Body of pancreas (tissue), 4 donors: Measurements from ENCODE around the gene MPP4. TPM values are rescaled to one million over a fixed set of nuclear protein-coding genes. Genes with fewer than 3 reads are reported as not detected.

Experiments used
- ATAC-seq: fragments of 150-250 bp; one replicate; pipeline ENCODE4 v1.9.1; 2016
- DNase-seq, 4 donors: peaks; one replicate each; pipeline ENCODE4 v3.0.0-alpha.2; 2019
- H3K27ac ChIP-seq, 4 donors: fragments of 200-600 bp; sonication (generic); 1 replicate in 3 of 4; 2 replicates in 1 of 4; pipeline versions ENCODE4 v1.5.1 to v1.6.1; 2016 to 2019; ENCODE audit warnings: mild to moderate bottlenecking in 1 of 4, mixed read lengths in 1 of 4, moderate library complexity in 1 of 4
- H3K27me3 ChIP-seq, 2 donors: fragments of 200-600 bp; sonication (generic); one replicate each; pipeline ENCODE4 v1.6.0; 2016; ENCODE audit warnings: mild to moderate bottlenecking in 1 of 2
- H3K36me3 ChIP-seq, 2 donors: fragments of 200-600 bp; sonication (generic); replicated peaks in 1 of 2; 2 replicates each; pipeline ENCODE4 v1.5.1; 2016; ENCODE audit warnings: low read depth in 2 of 2; ENCODE audit not compliant: insufficient read depth in 1 of 2
- H3K4me1 ChIP-seq: fragments of 200-600 bp; sonication (generic); one replicate; pipeline ENCODE4 v1.6.0; 2016
- H3K4me3 ChIP-seq, 2 donors: fragments of 200-600 bp; sonication (generic); 1 replicate in 1 of 2; 2 replicates in 1 of 2; pipeline ENCODE4 v1.5.1; 2016 to 2019
- H3K9me3 ChIP-seq, 3 donors: fragments of 200-600 bp; sonication (generic); 1 replicate in 2 of 3; 2 replicates in 1 of 3; pipeline ENCODE4 v1.5.1; 2016
- POLR2A ChIP-seq, 3 donors: fragments of 450-650 bp; IDR thresholded peaks; one replicate each; pipeline ENCODE4 v1.6.1; 2016; ENCODE audit warnings: antibody characterized with exemption in 3 of 3, mild to moderate bottlenecking in 2 of 3
- WGBS, 2 donors: methylation state at CpG; one replicate each; pipeline ENCODE4 v1.1.5; 2017; 5-methylcytosine and 5-hydroxymethylcytosine counted together
- intact Hi-C: fragments of 100-400 bp; cut with DNase I; formaldehyde crosslinking; loops from one replicate; pipeline ENCODE4 v1.15.1; 2023
- total RNA-seq, 2 donors: library from RNA; depleted of rRNA; stranded (reverse); fragments of >200 nt; gene quantifications; one replicate each; pipeline ENCODE4 v1.1.0, GENCODE V29; 2016
- TF ChIP-seq, protein P1 (sequence below), 7 experiments: fragments of 450-650 bp in 4 of 7; fragments of 200-600 bp in 3 of 7; sonication (generic) in 3 of 7; IDR thresholded peaks; one replicate each; pipeline ENCODE4 v1.5.1; 2016 to 2019; ENCODE audit warnings: antibody characterized with exemption in 7 of 7

Gene MPP4
- total RNA-seq, 2 donors from 2014 or later: not detected

- no peaks in the 10 kb centered on the region for H3K27me3 ChIP-seq
- no peaks in the 10 kb centered on the region for H3K4me1 ChIP-seq
- intact Hi-C loops: no loop called here
- H3K4me3 ChIP-seq: no peak overlapping the region
- ATAC-seq (no peak), DNase-seq (no peak)
- H3K36me3 ChIP-seq: peaks cover 5 to 17% of the 10 kb centered on the region in 2 donors
- WGBS, 2 donors: 80 to 88% methylated on average over 3 of the region's 3 CpGs
- H3K9me3 ChIP-seq: no peaks in the 10 kb centered on the region
- TF ChIP-seq POLR2A (IDR thresholded peaks at IDR 0.05): no peak
- TF ChIP-seq, protein P1, sequence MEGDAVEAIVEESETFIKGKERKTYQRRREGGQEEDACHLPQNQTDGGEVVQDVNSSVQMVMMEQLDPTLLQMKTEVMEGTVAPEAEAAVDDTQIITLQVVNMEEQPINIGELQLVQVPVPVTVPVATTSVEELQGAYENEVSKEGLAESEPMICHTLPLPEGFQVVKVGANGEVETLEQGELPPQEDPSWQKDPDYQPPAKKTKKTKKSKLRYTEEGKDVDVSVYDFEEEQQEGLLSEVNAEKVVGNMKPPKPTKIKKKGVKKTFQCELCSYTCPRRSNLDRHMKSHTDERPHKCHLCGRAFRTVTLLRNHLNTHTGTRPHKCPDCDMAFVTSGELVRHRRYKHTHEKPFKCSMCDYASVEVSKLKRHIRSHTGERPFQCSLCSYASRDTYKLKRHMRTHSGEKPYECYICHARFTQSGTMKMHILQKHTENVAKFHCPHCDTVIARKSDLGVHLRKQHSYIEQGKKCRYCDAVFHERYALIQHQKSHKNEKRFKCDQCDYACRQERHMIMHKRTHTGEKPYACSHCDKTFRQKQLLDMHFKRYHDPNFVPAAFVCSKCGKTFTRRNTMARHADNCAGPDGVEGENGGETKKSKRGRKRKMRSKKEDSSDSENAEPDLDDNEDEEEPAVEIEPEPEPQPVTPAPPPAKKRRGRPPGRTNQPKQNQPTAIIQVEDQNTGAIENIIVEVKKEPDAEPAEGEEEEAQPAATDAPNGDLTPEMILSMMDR (IDR thresholded peaks at IDR 0.05): no peak
- no peak overlapping the region for H3K27ac ChIP-seq
Measured at GRCh38 chr2:201707753-201708152, 9.3 kb upstream of the MPP4 start.

DNA sequence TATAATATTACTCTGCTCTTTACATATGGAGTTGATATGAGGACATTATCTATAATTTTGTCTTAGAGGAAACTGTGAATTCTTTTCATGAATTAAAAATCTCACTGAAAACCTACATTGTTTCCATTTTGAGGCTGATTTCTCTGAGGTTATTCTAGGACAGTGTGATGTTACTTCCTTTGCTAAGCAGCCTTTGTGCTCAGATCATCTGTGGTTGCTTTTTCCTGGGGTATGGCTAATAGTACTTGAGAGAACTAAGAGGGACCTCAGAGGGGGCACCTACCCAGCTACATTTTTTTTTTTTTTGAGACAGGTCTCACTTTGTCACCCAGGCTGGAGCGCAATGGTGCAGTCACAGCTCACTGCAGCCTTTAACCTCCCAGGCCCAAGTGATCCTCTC, 8.7 kb upstream of the MPP4 start:
- peaks cover 5 to 17% of the 10 kb centered on the region in 2 donors for H3K36me3 ChIP-seq
- H3K27me3 ChIP-seq: no peaks in the 10 kb centered on the region
- intact Hi-C loops: no loop called here
- H3K27ac ChIP-seq: no peak overlapping the region
- TF ChIP-seq, protein P1 (IDR thresholded peaks at IDR 0.05): no peak
- TF ChIP-seq POLR2A (IDR thresholded peaks at IDR 0.05): no peak
- no peak overlapping the region for H3K4me3 ChIP-seq
- no peak for ATAC-seq
- no peaks in the 10 kb centered on the region for H3K4me1 ChIP-seq
- WGBS, 2 donors: 85 to 94% methylated on average over 1 of the region's 1 CpG
- no peak for DNase-seq
- H3K9me3 ChIP-seq: no peaks in the 10 kb centered on the region

- peaks cover under 1 to 15% of the 10 kb centered on the region in 2 donors for H3K36me3 ChIP-seq
- H3K4me1 ChIP-seq: peaks cover under 1% of the 10 kb centered on the region
- DNase-seq (no peak), ATAC-seq (no peak)
- H3K4me3 ChIP-seq: no peak overlapping the region
- no peaks in the 10 kb centered on the region for H3K9me3 ChIP-seq
- no peak for TF ChIP-seq POLR2A (IDR thresholded peaks at IDR 0.05)
- TF ChIP-seq, protein P1 (IDR thresholded peaks at IDR 0.05): no peak
- H3K27me3 ChIP-seq: no peaks in the 10 kb centered on the region
- intact Hi-C loops: no loop called here
- no peak overlapping the region for H3K27ac ChIP-seq
- 86 to 91% methylated on average over 5 of the region's 5 CpGs for WGBS, 2 donors
Measured at GRCh38 chr2:201704536-201704935, 6.1 kb upstream of the MPP4 start.

GRCh38 chr2:201701646-201702045, 3.2 kb upstream of the MPP4 start:
- ATAC-seq (no peak), DNase-seq (no peak)
- 89 to 91% methylated on average over 1 of the region's 1 CpG for WGBS, 2 donors
- Histone ChIP-seq H3K4me3 (no peak overlapping the region), H3K27ac (no peak overlapping the region), H3K9me3 (no peaks in the 10 kb centered on the region), H3K27me3 (no peaks in the 10 kb centered on the region), H3K4me1 (peaks cover 3% of the 10 kb centered on the region), H3K36me3 (peaks cover 0 to 12% of the 10 kb centered on the region in 2 donors)
- no peak for TF ChIP-seq POLR2A (IDR thresholded peaks at IDR 0.05)
- TF ChIP-seq, protein P1 (IDR thresholded peaks at IDR 0.05): no peak
- intact Hi-C loops: no loop called here

DNA sequence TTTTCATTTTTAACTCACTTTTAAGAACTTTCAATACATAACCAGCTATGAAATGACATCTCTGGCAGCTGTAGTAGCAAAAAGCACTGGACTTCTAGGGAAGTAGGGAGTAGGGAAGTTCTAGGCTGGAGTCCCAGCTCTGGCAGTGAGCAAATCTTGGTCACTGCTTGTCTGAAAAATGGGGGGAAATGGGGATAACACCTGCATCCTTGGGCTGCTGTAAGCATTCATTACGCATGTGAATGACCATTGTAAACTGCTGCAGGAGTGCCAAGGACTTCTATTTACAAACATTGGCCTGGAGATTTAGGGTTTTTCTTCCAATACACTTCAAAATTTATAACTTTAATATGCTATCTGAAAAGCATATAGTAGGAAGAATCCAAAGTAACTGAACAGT, 972 bp upstream of the MPP4 start:
- TF ChIP-seq, protein P1 (IDR thresholded peaks at IDR 0.05): no peak
- TF ChIP-seq POLR2A (IDR thresholded peaks at IDR 0.05): no peak
- H3K36me3 ChIP-seq: peaks cover 0 to 7% of the 10 kb centered on the region in 2 donors
- H3K27ac ChIP-seq: no peak overlapping the region
- intact Hi-C loops: no loop called here
- DNase-seq (no peak), ATAC-seq (no peak)
- H3K4me3 ChIP-seq: no peak overlapping the region
- peaks cover 3% of the 10 kb centered on the region for H3K4me1 ChIP-seq
- WGBS, 2 donors: 85 to 89% methylated on average over 1 of the region's 1 CpG
- no peaks in the 10 kb centered on the region for H3K27me3 ChIP-seq
- no peaks in the 10 kb centered on the region for H3K9me3 ChIP-seq
